Hippocampal formation (tissue), 2 donors: Measurements from ENCODE around the gene EEPD1.
A peak's percentile ranks its signal among the peaks of the same experiment; 100 is the strongest.

Experiments
- DNase-seq, 2 donors: peaks; one replicate each; lab custom pipeline; 2025; lab: John Stamatoyannopoulos, UW

EEPD1 gene

DNA sequence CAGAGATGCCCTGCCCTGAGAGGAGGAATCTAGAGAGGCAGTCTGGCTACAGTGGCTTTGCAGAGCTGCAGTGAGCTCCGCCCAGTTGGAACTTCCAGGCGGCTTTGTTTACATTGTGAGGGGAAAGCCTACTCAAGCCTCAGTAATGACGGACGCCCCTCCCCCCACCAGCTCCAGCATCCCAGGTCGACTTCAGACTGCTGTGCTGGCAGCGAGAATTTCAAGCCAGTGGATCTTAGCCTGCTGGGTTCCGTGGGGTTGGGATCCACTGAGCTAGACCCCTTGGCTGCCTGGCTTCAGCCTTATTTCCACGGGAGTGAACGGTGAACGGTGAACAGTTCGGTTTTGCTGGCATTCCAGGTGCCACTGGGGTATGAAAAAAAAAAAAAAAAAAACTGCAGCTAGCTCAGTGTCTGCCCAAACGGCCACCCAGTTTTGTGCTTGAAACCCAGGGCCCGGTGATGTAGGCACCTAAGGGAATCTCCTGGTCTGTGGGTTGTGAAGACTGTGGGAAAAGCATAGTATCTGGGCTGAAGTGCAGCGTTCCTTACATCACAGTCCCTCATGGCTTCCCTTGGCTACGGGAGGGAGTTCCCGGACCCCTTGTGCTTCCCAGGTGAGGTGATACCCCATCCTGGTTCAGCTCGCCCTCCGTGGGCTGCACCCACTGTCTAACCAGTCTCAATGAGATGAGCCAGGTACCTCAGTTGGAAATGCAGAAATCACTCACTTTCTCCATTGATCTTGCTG, 105.6 kb downstream of the EEPD1 start:
- peak; percentile 55 to 69 for DNase-seq

DNA sequence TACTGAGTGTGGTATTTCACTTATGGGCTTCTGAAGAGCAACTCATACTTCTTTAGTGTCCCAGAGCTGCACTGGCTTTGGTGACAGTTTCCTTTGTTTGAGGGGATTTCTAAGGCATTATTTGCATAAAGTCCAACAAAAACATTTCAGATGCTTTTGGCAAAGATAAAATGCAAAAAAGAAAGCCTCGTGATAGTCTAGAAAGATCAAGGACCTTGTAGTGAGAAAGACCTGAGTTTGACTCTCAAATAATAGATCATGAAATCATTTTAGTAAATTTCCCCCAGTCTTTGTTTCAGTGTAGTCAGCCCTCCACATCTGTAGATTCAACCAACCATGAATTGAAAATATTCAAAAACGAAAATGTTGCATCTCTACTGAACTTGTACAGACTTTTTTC, 107.4 kb downstream of the EEPD1 start:
- no peak for DNase-seq

DNA sequence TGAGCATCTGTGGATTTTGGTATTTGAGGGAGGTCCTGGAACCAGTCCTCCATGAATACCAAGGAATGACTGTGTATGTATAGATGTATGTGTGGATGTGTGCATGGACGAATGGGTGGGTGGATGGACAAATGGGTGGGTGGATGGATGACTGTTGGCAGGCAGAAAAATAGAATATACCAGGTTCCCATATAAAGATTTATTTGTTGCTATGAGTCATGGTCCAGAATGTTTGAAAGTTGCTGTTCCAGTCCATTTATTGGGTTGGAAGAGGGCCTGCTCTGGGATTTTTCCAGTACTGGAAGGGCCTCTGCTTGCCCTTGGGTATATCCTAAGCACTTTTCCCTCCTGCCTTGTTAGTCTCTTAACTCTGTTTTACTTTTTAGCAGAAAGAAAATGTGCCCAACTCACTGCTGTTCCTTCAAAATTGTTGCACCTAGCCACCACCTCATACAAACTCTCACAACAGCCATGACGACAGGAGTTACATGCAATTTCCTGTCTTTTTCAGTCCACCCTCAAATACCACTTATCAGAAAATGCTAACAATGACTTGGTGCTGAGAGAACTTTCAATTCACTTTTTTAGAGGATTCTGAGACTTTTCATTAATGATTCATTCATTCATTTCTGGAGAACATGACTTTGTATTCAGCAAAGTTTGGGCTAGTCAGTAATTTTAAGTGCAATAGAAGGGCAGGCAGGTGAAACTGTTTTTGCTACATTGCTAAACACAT, 108.1 kb downstream of the EEPD1 start:
- DNase-seq = no peak

DNA sequence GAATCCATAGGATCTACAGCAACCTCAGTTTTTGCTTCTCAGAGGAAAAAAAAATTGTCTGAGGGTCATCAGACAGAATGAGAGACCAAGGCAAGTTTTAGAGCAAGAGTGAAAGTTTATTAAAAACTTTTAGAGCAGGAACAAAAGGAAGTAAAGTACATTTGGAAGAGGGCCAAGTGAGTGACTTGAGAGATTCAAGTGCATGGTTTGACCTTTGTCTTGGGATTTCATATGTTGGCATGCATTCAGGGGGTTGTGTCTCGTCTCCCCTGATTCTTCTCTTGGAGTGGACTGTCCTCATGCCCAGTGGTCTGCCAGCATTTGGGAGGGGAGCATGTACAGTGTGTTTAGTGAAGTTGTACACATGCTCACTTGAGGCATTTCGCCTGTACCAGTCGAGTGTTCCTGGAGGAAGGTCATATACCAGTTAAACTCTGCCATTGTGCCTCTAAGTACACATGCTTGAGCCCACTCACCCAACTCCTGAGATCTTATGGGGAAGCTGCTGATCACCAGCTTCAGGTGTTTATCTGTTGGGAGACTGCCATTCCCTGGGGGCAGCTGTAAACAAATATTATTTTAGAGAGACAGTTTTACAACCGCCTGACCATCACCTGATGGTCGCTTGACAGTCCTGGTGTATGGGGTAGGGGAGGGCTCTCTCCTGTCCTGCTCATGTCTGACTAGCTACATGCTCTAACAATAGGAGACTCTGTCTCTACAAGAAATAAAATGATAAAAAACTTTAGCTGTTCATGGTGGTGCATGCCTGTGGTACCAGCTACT, 109.4 kb downstream of the EEPD1 start:
- no peak for DNase-seq

DNA sequence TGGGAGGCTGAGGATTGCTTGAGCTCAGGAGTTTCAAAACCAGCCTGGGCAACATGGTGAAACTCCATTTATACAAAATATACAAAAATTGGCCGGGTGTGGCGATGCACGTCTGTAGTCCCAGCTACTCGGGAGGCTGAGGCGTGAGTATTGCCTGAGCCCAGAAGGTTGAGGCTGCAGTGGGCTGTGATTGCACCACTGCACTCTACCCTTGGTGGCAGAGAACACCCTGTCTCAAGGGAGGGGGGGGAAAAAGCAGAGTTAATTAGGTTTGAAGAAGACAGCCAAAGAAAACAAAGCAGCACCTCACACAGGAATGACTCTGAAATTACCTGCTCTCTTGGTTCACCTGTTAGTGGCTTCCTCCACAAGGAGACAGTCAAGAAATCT, 110.0 kb downstream of the EEPD1 start:
- DNase-seq = no peak

DNA sequence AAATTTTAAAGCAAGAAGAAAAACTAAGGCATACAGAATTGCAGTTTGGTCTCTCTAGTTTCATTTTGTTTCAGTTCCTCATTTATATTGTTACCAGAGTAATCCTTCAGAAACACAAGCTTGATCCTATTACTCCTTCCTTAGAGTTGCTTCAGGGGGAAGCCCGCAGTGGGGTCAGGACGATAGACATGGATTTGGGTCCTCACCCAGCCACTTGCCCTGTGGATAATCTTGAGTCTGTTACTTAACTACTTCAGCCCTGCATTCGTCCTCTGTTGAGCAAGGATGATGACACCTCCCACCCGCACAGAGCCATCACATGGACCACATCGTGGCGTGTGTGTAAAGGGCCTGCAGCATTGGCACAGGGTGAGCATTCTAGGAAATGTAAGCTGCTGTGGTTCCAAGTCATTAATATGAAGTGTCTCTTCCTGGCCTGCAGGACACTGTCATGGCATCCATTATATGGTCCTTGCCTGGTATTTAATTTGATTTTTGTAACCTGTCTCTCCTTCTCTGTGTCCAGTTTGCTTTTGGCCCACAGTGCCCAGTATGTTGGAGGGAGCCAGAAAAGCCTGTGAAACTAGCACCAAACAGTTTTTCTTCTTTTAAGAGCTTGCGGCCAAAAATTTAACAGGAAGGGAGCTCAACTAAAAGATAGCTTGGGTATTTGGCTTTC, 111.2 kb downstream of the EEPD1 start:
- no peak for DNase-seq

DNA sequence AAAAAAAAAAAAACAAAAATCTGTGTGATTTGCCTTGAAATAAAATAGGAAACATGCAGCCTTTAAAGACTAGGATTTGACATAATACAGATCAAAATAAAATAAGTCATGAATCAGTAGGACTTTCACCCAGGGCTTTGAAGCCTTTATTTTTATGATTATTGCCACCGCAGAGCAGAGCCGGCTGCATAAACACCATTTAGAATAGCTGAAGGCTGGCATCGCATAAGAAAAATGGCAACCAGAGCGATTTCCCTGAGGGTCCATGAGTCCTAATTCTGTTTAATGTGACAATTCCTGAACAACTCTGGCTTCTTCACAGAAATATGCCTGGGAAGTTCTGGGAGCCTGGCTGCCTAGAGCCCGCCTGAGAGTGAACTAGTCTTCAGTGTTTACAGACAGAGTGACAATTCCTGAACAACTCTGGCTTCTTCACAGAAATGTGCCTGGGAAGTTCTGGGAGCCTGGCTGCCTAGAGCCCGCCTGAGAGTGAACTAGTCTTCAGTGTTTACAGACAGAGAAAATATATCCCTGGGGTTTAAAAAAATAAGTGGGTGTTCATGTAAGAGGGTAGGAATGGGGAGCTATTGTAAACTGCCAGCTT, 112.0 kb downstream of the EEPD1 start:
- DNase-seq = no peak

DNA sequence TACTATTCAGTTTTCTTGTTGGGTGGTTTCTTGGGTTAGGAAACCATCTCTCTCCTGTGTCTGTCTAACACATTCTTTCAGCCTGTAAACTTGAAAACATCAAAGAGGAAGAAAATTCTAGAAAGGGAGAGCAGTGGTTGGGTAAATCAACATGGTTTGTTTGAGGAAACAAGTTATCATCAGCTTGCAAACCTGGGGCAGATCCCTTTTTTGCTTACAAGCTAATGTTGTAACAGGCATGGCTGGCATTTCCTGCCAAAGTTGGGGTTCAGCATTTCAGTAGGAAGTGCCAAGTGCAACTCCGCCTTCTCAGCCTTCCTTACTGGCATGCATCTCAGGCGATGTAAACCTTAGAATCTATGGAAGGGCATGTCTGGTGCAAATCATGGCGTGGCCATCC, 112.6 kb downstream of the EEPD1 start:
- DNase-seq = no peak

DNA sequence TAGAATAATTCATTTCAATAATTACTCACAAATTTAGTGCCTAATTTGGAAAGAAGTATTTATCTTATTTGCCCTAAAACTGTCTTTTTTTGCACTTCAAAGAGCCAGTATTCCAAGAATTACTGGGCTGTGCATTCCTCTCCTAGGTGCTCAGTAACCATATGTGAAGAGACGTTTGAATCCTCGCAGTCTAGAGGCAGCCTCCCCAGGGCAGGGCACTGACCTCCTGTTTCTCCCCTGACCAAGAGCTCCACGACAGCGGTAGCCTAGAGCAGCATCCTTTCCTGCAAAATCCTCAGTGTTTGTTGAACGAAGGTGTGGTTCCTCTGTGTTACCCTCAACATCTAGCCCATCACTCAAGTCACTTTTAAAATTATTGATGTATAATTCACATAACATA, 113.1 kb downstream of the EEPD1 start:
- DNase-seq = no peak

DNA sequence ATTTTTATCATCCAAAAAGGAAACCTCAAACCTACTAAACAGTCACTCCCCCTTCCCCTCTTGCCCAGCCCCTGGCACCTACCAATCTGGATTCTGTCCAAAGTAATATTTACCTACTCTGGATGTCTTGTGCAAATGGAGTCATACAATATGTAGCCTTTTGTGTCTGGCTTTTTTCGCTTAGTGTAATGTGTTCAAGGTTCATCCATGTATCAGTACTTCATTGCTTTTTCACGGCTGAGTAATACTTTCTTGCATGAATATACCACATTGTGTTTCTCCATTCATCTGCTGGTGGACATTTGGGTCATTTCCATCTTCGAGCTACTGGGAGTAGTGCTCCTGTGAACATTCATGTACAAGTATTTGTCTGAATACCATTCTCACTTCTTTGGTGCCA, 113.6 kb downstream of the EEPD1 start:
- no peak for DNase-seq

DNA sequence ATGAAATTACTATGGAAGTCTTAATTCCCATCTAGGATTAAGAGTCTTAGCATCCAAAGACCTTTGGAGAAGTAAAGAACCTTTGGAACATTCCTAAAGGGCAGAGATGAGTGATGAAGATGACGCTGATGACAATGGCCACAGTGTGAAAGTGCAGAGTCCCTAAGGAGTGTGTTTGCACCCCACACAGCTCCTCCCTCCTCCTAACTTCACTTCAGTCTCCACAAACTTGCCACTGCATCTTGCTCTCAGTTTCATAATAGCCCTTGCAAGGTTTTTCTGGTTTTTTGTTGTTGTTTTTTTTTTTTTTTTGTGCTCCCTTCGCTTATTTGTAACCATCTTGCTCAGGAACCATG, 119.1 kb downstream of the EEPD1 start:
- no peak for DNase-seq

DNA sequence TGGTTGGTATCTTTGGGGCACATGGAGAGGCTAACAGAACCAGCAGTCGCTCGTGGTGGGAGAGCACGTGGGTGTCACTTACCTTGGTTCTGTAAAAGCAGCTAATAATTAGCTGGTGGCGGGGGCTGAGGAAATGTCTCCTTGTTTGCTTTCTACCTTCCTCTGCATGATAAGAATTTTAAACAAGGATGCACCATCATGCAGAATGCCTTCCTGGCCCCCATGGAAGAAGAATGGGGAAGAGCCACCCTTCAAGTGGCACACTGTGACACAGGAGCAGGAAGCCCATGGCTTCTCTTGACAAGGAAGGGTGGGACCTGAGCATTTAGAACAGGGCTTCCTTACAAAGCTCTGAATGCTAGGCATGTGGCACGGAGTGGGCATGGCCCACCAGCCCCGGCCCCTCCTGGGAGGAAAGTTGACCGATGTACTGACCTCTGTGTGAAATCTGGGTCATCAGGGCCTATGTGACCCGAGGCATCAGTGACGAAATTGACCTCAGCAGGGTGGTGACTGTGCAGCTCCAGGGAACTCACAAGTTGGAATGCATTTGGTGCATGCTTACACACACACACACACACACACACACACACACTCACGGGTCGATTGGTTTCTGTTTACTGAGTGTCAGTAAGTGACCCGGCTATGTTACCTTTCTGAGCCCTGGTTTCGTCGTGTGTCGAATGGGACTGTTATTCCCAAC, 119.7 kb downstream of the EEPD1 start:
- no peak for DNase-seq

DNA sequence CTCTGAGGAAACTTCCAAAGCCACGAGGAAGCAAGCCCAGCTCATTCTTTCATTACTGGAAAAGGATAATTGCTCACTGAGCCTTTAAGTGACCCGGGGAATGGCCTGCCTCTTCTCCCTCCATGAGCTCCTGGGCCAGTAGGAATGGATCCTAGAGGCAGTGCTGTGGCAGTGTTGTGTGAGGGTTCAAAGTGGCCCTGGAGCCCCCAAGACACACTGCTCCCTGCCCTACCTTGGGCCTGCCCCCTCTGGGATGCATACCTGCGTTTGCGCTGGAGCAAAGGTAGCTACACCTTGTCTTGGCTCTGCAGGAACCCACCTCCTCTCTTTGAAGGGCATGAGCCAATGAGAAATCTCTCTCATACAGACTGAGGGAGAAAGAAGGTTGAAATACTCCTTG, 120.8 kb downstream of the EEPD1 start:
- no peak for DNase-seq

DNA sequence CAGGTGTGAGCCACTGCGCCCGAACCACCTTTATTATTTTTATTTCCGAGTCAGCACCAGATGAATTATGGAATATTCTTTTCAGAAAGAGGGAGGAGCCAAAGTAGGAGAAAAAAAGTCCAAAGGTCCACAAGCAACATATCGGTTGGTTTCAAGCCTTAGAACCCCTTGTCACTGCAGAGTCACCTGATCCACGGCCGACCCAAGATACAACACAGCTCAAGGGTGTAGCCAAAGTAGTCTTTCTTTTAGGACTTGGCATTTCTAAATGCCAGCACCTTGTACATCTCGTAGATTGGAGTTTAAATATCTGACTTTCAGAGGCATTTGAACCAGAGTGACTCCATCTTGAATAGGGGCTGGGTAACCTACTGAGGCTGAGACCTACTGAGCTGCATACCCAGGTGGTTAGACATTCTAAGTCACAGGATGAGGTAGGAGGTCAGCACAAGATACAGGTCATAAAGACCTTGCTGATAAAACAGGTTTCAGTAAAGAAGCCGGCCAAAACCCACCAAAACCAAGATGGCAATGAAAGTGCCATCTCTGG, 122.8 kb downstream of the EEPD1 start:
- no peak for DNase-seq

DNA sequence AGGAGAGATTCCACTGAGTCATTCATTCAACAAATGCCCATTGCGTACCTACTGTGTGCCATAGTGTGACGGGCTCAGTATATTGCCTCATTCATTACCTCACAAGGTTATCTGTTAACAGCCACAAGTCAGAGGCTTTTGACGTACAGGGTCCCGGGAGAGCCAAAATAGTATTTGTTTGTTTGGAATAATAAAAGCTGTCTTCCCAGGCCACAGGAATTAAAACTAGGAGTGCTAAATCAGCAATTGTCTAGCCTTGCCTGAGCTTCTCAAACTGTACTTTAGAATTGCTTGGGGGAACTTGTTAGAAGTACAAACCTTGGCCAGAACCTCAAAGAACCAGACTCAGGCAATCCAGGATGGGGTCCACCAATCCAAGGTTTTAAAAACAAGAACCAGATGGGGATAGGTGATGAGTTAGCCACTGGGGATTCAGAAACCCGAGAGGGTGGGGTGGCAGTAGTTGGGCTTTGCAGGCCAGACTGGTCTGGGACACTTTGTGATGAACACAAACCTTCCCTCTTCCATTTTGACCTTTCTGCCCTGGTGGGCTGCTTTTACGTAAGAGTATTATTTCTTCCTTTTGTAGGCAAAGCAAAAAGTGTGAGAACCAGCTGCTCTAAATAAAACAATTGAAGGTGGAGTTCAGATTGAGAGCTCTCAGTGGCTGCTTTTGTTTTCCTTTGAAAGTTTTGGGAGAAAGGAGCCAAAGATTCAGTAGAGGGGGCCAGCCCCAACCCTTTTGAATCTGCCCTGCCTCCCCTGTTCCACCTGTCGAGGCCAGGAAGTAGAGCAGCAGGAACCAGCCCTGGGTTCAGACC, 123.6 kb downstream of the EEPD1 start:
- DNase-seq = no peak

DNA sequence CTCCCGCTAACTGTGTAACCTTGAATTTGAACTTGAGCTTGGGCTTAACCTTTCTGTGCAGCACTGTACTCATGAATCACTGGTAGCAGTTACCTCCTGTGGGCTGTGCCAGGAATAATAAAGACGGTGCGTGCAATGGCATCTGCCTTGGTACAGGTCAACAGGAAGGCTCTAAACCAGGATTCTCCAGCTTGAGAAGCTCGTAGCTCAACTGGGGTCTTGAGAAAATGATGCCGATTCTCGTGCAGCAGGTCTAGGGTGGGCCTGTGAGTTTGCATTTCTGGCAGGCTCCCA, 124.1 kb downstream of the EEPD1 start:
- no peak for DNase-seq

DNA sequence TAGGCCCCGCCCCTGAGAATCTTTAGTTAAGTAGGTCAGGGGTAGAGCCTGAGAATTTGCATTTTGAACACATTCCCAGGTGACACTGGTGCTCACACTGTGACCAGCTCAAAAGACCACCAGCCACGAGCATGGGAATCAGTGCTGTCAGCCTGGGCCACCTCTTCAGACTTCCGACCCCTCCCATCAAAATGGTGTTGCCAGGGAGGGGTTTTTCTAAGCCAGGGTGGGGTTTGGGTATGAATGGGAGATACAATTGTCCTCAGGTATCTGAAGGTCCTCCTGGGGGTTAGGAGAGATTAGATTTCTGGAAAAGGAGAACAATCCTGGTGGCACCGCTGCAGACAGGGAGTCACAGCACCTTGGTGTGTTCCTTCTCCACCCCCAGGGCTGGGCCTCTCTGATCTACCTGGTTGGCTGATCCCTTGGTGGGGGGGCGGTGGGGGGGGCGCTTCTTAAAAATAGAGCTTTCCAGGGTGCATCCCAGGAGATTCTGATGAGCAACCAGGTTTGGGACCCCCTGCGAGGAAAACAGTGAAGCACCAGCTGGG, 125.1 kb downstream of the EEPD1 start:
- DNase-seq = no peak

DNA sequence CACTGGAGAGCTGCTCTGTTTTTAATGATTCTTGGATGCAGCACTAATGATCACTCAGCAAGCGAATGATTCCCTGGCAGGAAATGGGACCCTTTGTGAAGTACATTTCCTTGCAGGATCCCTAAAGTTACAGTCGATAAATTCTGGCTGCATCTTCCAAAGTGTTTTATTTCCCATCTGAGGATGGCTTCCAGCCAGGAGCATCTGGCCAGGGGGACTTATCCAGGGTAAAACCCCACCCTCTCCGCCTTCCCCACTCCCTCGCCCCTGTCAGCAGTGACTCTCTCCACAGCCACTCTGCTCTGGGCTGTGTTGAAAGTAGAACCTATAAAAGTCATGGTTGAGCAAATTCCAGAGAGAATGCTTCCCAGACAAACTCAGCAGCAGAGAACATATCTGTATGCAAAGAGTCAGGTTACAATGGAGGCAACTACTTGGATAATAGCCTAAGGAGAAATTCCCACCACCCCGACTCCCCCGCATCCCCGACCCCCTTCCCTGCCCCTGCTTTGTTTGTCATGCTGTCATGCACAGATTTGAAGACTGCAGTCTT, 125.6 kb downstream of the EEPD1 start:
- no peak for DNase-seq

DNA sequence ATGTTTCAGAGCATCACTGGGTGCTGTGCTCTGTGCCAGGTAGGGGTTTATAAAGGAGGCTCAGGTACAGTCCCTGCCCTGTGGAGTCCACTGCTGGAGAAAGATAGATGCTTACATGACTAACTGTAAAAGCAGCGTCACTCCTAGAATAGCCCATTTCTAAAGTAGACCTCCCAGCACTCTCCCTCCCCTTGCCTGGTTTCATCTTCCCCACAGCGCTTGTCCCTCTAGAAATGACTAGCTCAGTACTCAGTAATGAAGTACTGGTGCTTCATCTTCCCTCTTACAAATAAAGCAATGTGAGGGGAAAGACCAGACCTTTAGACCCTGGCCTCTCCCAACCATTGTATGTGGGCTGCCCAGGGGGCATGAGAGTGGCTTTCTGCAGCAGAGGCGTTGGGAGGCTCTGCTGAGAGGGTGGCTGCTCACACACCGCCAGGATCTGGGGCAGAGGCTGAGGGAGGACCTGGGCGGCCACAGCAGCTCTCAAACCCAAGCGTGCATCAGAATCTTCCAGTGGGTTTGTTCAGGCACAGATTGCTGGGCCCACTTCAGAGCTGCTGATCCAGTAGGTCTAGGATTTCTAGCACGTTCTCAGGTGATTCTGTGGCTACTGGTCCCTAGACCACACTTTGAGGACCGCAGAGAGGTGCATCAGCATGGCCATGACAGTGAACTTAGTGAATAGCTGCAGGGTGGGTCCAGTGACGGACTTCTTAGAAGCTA, 126.3 kb downstream of the EEPD1 start:
- DNase-seq = no peak
